CD14-positive monocyte (primary cell): ENCODE data around the gene RPLP2. TPM values are rescaled to one million over a fixed set of nuclear protein-coding genes. Genes with fewer than 3 reads are reported as not detected.
A peak's percentile ranks its signal among the peaks of the same experiment; 100 is the strongest.

Source experiments
- DNase-seq, 3 donors: peaks; one replicate each; pipeline ENCODE4 v3.0.0-alpha.2; 2011 to 2022
- H2AFZ ChIP-seq: 2 replicates; pipeline ENCODE4 v1.6.0; 2012; ENCODE audit warnings: mild to moderate bottlenecking, low read depth, low read length, inconsistent platforms; ENCODE audit not compliant: insufficient read depth, poor library complexity, severe bottlenecking
- H3K27ac ChIP-seq, 2 donors: 1 replicate in 1 of 2; 2 replicates in 1 of 2; pipeline ENCODE4 v1.5.1; 2012 to 2013; ENCODE audit warnings: low read length in 2 of 2, control low read depth in 1 of 2, inconsistent platforms in 1 of 2, low read depth in 1 of 2, mild to moderate bottlenecking in 1 of 2
- H3K27me3 ChIP-seq, 2 donors: one replicate each; pipeline versions ENCODE4 v1.6.0 to v1.6.1; 2011 to 2013; ENCODE audit warnings: low read length in 2 of 2; ENCODE audit not compliant: control insufficient read depth in 2 of 2, insufficient read depth in 2 of 2
- H3K36me3 ChIP-seq, 2 donors: replicated peaks in 1 of 2; 1 replicate in 1 of 2; 2 replicates in 1 of 2; pipeline versions ENCODE4 v1.5.1 to v1.6.1; 2012 to 2013; ENCODE audit warnings: low read length in 2 of 2, control low read depth in 1 of 2, inconsistent platforms in 1 of 2, mild to moderate bottlenecking in 1 of 2; ENCODE audit not compliant: insufficient read depth in 2 of 2, control insufficient read depth in 1 of 2
- H3K4me1 ChIP-seq, 2 donors: 1 replicate in 1 of 2; 2 replicates in 1 of 2; pipeline versions ENCODE4 v1.5.1 to v1.6.1; 2012 to 2013; ENCODE audit warnings: low read length in 2 of 2, control low read depth in 1 of 2, inconsistent platforms in 1 of 2, mild to moderate bottlenecking in 1 of 2, moderate library complexity in 1 of 2; ENCODE audit not compliant: insufficient read depth in 2 of 2, control insufficient read depth in 1 of 2
- H3K4me2 ChIP-seq: replicated peaks from 2 replicates; pipeline ENCODE3; 2012; ENCODE audit warnings: low read length, moderate library complexity, mild to moderate bottlenecking; ENCODE audit not compliant: poor library complexity, severe bottlenecking; ENCODE audit errors: extremely low read depth
- H3K4me3 ChIP-seq, 3 experiments: fragments of 200-600 bp in 1 of 3; sonication (generic) in 1 of 3; replicated peaks in 1 of 3; 1 replicate in 2 of 3; 2 replicates in 1 of 3; pipeline ENCODE4 v1.5.1; 2011 to 2013; ENCODE audit warnings: low read length in 3 of 3, mild to moderate bottlenecking in 3 of 3, control low read depth in 2 of 3, low read depth in 2 of 3, inconsistent platforms in 1 of 3, moderate library complexity in 1 of 3
- H3K79me2 ChIP-seq: 2 replicates; pipeline ENCODE4 v1.6.0; 2012; ENCODE audit warnings: mild to moderate bottlenecking, control low read depth, inconsistent platforms, low read length, moderate library complexity; ENCODE audit not compliant: insufficient read depth
- H3K9ac ChIP-seq: 2 replicates; pipeline ENCODE4 v1.6.0; 2017; ENCODE audit warnings: low read length, mild to moderate bottlenecking; ENCODE audit not compliant: insufficient read depth, poor library complexity, severe bottlenecking
- H3K9me3 ChIP-seq, 2 donors: replicated peaks in 1 of 2; 1 replicate in 1 of 2; 2 replicates in 1 of 2; pipeline versions ENCODE4 v1.5.1 to v1.6.1; 2012 to 2013; ENCODE audit warnings: low read length in 2 of 2, control low read depth in 1 of 2; ENCODE audit not compliant: control insufficient read depth in 1 of 2, insufficient read depth in 1 of 2
- H4K20me1 ChIP-seq: 2 replicates; pipeline ENCODE4 v1.6.0; 2012; ENCODE audit warnings: mild to moderate bottlenecking, low read length, control low read depth, moderate library complexity; ENCODE audit not compliant: insufficient read depth
- H3K27ac Mint-ChIP-seq, 7 donors: one replicate each; pipeline ENCODE4 v1.8.0; 2020; ENCODE audit warnings: mild to moderate bottlenecking in 7 of 7, mixed read lengths in 7 of 7, moderate library complexity in 6 of 7, inconsistent platforms in 2 of 7
- H3K27me3 Mint-ChIP-seq, 3 donors: one replicate each; pipeline ENCODE4 v1.8.0; 2021 to 2022; ENCODE audit warnings: low read depth in 3 of 3, mild to moderate bottlenecking in 3 of 3, mixed read lengths in 3 of 3, moderate library complexity in 3 of 3, inconsistent platforms in 1 of 3
- H3K36me3 Mint-ChIP-seq, 2 donors: one replicate each; pipeline ENCODE4 v1.8.0; 2020; ENCODE audit warnings: mixed read lengths in 2 of 2, inconsistent platforms in 1 of 2, mild to moderate bottlenecking in 1 of 2
- H3K4me1 Mint-ChIP-seq: one replicate; pipeline ENCODE4 v1.8.0; 2020; ENCODE audit warnings: mild to moderate bottlenecking, mixed read lengths
- H3K4me3 Mint-ChIP-seq, 2 donors: one replicate each; pipeline ENCODE4 v1.8.0; 2020; ENCODE audit warnings: mild to moderate bottlenecking in 2 of 2, mixed read lengths in 2 of 2, moderate library complexity in 1 of 2
- H3K9me3 Mint-ChIP-seq, 7 donors: one replicate each; pipeline ENCODE4 v1.8.0; 2020 to 2022; ENCODE audit warnings: mixed read lengths in 7 of 7, mild to moderate bottlenecking in 6 of 7, moderate library complexity in 6 of 7, inconsistent platforms in 2 of 7
- WGBS: methylation state at CpG from one replicate; pipeline ENCODE4 v1.1.5; 2013; ENCODE audit warnings: missing lambda C conversion rate; ENCODE audit not compliant: insufficient coverage; 5-methylcytosine and 5-hydroxymethylcytosine counted together
- intact Hi-C, 2 donors: fragments of 100-400 bp; cut with micrococcal nuclease; formaldehyde crosslinking; loops; one replicate each; pipeline versions ENCODE4 v1.15.0 to v1.15.1; 2023
- polyA plus RNA-seq, 3 donors: library from polyadenylated mRNA; depleted of rRNA in 1 of 3; unstranded in 2 of 3; stranded (reverse) in 1 of 3; fragments of 300-500 nt in 2 of 3; fragments of >200 nt in 1 of 3; fragmentation: Illumina TruSeq in 2 of 3; gene quantifications; 1 replicate in 2 of 3; 2 replicates in 1 of 3; pipeline ENCODE4 v1.2.3, GENCODE V29; 2012 to 2021
- TF ChIP-seq, protein P1 (sequence below): fragments of 200-600 bp; IDR thresholded peaks from one replicate; pipeline ENCODE4 v1.8.0; 2022; ENCODE audit warnings: antibody characterized with exemption, mild to moderate bottlenecking

Gene RPLP2
- polyA plus RNA-seq, 3 donors, result 879 to 1,191 (median 990) TPM

DNA sequence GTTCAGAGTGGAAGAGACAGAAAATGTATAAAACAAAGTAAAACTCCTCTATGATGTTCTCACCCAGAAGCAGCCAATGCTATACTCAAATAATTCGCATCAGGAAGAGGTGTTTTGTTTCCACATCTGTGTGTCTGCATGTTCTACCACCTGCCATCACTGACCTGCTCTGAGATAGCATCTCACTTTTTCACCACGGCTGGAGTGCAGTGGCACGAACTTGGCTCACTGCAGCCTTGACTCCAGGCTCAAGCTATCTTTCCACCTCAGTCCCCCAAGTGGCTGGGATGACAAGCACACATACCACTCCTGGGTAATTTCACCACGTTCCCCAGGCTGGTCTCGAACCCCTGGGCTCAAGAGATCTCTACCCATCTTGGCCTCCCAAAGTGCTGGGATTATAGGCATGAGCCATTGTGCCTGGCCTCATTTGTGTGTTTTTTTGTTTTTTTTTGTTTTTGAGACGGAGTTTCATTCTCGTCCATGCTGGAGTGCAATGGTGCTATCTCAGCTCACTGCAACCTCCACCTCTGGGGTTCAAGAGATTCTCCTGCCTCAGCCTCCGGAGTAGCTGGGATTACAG, 48.1 kb upstream of the RPLP2 start:
- peak overlapping the region in 4 of 7 donors; percentile 13 to 61 (median 51) for H3K27ac Mint-ChIP-seq
- Histone ChIP-seq H3K27ac (peak overlapping the region in 1 of 2 donors; percentile 20), H3K9me3 (no peaks in the 10 kb centered on the region), H3K4me1 (no peaks in the 10 kb centered on the region), H4K20me1 (peaks cover 99% of the 10 kb centered on the region), H2AFZ (no peak overlapping the region), H3K4me3 (no peak overlapping the region), H3K27me3 (no peaks in the 10 kb centered on the region), H3K9ac (no peak overlapping the region), H3K79me2 (peaks cover 42% of the 10 kb centered on the region), H3K4me2 (no peak overlapping the region), H3K36me3 (peaks cover 77 to 97% of the 10 kb centered on the region in 2 donors)
- intact Hi-C loops, result no loop called here
- peaks cover 6% of the 10 kb centered on the region for H3K4me1 Mint-ChIP-seq
- WGBS, result 100% methylated on average over 2 of the region's 8 CpGs
- H3K9me3 Mint-ChIP-seq, result peaks cover 0 to 3% (median 0%) of the 10 kb centered on the region in 7 donors
- TF ChIP-seq, protein P1, sequence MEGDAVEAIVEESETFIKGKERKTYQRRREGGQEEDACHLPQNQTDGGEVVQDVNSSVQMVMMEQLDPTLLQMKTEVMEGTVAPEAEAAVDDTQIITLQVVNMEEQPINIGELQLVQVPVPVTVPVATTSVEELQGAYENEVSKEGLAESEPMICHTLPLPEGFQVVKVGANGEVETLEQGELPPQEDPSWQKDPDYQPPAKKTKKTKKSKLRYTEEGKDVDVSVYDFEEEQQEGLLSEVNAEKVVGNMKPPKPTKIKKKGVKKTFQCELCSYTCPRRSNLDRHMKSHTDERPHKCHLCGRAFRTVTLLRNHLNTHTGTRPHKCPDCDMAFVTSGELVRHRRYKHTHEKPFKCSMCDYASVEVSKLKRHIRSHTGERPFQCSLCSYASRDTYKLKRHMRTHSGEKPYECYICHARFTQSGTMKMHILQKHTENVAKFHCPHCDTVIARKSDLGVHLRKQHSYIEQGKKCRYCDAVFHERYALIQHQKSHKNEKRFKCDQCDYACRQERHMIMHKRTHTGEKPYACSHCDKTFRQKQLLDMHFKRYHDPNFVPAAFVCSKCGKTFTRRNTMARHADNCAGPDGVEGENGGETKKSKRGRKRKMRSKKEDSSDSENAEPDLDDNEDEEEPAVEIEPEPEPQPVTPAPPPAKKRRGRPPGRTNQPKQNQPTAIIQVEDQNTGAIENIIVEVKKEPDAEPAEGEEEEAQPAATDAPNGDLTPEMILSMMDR, result no peak
- no peak overlapping the region for H3K4me3 Mint-ChIP-seq
- no peak for DNase-seq
- peaks cover 73 to 91% of the 10 kb centered on the region in 2 donors for H3K36me3 Mint-ChIP-seq
- no peaks in the 10 kb centered on the region for H3K27me3 Mint-ChIP-seq

DNA sequence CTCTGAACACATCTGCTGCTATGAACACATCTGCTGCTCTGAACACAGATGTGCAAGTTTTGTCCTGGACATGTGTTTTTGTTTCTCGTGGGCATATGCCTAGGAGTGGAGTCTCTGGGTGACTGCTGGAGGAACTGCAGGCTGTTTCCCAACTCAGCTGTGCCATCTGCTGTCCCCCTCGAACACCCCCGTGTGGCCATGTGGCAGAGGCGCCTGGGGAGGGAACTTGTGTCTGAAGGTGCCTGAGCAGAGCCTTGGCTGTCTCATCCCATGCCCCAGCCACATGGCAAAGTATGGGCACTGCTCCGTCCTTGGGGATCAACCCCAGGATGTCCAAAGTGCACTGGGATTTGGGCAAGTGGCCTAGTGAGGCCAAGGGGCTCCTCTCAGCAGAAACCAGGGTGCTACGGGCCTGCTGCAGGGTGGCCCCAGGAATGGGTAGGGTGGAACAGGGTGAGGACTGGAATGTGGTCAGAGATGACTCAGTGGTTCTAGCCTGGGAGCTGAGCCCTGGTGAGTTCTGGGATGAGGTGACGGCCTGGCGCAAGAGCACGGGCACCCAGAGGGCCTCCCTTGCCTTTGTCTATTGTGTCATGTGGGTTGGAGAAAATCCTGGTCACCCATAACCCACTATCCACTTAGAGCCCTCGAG, 47.2 kb upstream of the RPLP2 start:
- no peaks in the 10 kb centered on the region for H3K27me3 ChIP-seq
- TF ChIP-seq, protein P1, result peak; percentile 39
- H3K9me3 Mint-ChIP-seq, result peaks cover 0 to 3% (median 0%) of the 10 kb centered on the region in 7 donors

More for the DNA sequence above, 47.2 kb upstream of the RPLP2 start:
- 13% methylated on average over 5 of the region's 10 CpGs for WGBS
- Mint-ChIP-seq H3K4me3 (no peak overlapping the region), H3K27ac (peak overlapping the region in 5 of 7 donors; percentile 49 to 80 (median 55)), H3K27me3 (no peaks in the 10 kb centered on the region), H3K4me1 (peaks cover 9% of the 10 kb centered on the region), H3K36me3 (peaks cover 66 to 82% of the 10 kb centered on the region in 2 donors)
- intact Hi-C loops, result no loop called here
- peaks cover 68 to 97% of the 10 kb centered on the region in 2 donors for H3K36me3 ChIP-seq
- no peaks in the 10 kb centered on the region for H3K9me3 ChIP-seq
- DNase-seq, result peak in 2 of 3 donors; percentile 30 to 33
- no peak overlapping the region for H3K9ac ChIP-seq
- H3K27ac ChIP-seq, result peak overlapping the region; percentile 1 to 53
- H2AFZ ChIP-seq, result no peak overlapping the region
- H3K4me3 ChIP-seq, result no peak overlapping the region
- no peak overlapping the region for H3K4me2 ChIP-seq
- H3K79me2 ChIP-seq, result peaks cover 33% of the 10 kb centered on the region
- H3K4me1 ChIP-seq, result no peaks in the 10 kb centered on the region
- H4K20me1 ChIP-seq, result peaks cover 99% of the 10 kb centered on the region
